22Rv1 (cell line): ENCODE results near the gene SEC16A.

ENCODE experiments used
- CTCF ChIP-seq: fragments of 450-650 bp; IDR thresholded peaks from 2 replicates; pipeline ENCODE4 v1.5.1; 2017; ENCODE audit warnings: mild to moderate bottlenecking
- ZFX ChIP-seq: fragments of 450-650 bp; IDR thresholded peaks from 2 replicates; pipeline ENCODE4 v1.6.1; 2017; ENCODE audit warnings: antibody characterized with exemption, borderline replicate concordance

GRCh38 chr9:136509549-136509948 is 26.7 kb upstream of the SEC16A start:
- TF ChIP-seq CTCF (no peak), ZFX (no peak)
